Measurements from ENCODE around the gene ZNF507. TPM values are rescaled to one million over a fixed set of nuclear protein-coding genes. Genes with fewer than 3 reads are reported as not detected.

ZNF507 gene
- total RNA-seq, 2 donors from 2014 or later, result 19.0 to 37.5 TPM

DNA sequence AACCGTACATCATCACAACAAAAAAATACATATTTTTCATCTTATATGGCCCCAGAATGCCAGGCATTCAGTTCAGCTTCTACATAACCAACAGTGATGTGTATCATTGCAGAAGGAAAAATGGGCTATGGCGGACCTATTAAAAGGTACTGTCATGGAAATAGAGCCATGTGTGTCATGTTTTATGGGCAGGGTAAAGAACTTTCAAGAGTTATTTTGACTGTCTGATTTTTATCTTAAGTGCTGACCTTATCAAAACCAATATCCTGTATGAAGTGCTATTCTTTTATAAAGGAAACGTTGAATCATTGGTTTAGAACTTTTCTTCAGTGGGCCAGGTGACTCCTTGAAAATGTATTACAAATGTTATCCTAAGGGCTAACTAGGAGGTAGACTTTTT, 9.9 kb downstream of the ZNF507 start:
- Histone ChIP-seq H3K9me3 (no peaks in the 10 kb centered on the region), H3K4me1 (replicated peaks) (peaks cover 25% of the 10 kb centered on the region), H3K36me3 (no peaks in the 10 kb centered on the region), H3K27ac (peak overlapping the region in 1 of 2 donors; percentile 90), H3K27me3 (replicated peaks; ENCODE audit: insufficient read depth) (no peaks in the 10 kb centered on the region), H3K4me3 (no peak overlapping the region)
- TF ChIP-seq POLR2AphosphoS5 (IDR thresholded peaks at IDR 0.05) (no peak), POLR2A (IDR thresholded peaks at IDR 0.05) (no peak)
- TF ChIP-seq, protein P1, sequence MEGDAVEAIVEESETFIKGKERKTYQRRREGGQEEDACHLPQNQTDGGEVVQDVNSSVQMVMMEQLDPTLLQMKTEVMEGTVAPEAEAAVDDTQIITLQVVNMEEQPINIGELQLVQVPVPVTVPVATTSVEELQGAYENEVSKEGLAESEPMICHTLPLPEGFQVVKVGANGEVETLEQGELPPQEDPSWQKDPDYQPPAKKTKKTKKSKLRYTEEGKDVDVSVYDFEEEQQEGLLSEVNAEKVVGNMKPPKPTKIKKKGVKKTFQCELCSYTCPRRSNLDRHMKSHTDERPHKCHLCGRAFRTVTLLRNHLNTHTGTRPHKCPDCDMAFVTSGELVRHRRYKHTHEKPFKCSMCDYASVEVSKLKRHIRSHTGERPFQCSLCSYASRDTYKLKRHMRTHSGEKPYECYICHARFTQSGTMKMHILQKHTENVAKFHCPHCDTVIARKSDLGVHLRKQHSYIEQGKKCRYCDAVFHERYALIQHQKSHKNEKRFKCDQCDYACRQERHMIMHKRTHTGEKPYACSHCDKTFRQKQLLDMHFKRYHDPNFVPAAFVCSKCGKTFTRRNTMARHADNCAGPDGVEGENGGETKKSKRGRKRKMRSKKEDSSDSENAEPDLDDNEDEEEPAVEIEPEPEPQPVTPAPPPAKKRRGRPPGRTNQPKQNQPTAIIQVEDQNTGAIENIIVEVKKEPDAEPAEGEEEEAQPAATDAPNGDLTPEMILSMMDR (IDR thresholded peaks at IDR 0.05), result no peak
- 70% methylated on average over 3 of the region's 3 CpGs for WGBS
- intact Hi-C loops (cut with DNase I), result no loop called here
- DNase-seq (ENCODE audit: low spot score), result no peak

DNA sequence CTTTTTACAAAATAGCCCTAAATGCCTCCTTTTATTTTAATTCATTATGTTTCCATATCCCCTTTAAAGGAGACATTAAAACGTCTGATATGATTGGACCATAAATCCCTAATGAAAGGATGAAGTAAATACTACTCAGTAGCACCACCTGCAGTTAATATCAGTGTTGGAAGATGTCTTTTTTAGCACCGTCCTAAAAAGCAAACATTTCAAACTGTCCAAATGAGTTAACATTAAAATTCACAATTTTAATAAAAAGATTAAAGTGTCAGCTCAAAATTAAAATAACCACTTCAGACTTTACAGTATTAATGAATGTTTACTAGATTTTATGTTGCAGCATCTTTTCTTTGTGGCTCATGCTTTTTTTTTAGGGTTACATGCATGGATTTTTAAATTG, 12.3 kb downstream of the ZNF507 start:
- H3K4me3 ChIP-seq, result no peak overlapping the region
- H3K9me3 ChIP-seq, result no peaks in the 10 kb centered on the region
- 13% methylated on average over 2 of the region's 2 CpGs for WGBS
- peak overlapping the region in 1 of 2 donors; percentile 90 for H3K27ac ChIP-seq
- intact Hi-C loops (cut with DNase I), result no loop called here
- DNase-seq (ENCODE audit: low spot score), result no peak
- TF ChIP-seq POLR2AphosphoS5 (IDR thresholded peaks at IDR 0.05), result no peak
- TF ChIP-seq, protein P1 (IDR thresholded peaks at IDR 0.05), result peak in 2 of 4 experiments; percentile 16 to 33
- peaks cover 14% of the 10 kb centered on the region for H3K4me1 ChIP-seq (replicated peaks)
- H3K27me3 ChIP-seq (replicated peaks; ENCODE audit: insufficient read depth), result no peaks in the 10 kb centered on the region
- H3K36me3 ChIP-seq, result no peaks in the 10 kb centered on the region

DNA sequence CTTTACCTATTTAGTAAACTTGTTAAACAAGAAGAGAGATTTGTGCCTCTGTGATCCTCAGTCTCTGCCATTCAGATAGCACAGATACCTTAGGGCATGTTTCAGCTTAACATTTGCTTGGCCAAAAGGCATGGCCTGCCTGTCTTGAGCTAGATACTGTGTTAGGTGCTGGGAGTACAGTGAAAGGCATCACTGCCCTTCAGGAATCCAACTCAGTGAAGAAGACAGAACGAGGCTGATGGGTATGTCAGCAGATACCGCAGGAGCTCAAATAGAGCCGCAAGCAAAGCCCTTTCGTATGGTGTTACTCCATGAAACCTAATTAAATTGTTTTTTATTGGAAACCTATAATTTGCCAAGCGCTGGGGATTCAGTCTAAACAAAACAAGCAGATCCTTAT, 12.9 kb downstream of the ZNF507 start:
- no peaks in the 10 kb centered on the region for H3K36me3 ChIP-seq
- H3K4me3 ChIP-seq, result no peak overlapping the region
- peak overlapping the region; percentile 61 to 90 for H3K27ac ChIP-seq

DNA sequence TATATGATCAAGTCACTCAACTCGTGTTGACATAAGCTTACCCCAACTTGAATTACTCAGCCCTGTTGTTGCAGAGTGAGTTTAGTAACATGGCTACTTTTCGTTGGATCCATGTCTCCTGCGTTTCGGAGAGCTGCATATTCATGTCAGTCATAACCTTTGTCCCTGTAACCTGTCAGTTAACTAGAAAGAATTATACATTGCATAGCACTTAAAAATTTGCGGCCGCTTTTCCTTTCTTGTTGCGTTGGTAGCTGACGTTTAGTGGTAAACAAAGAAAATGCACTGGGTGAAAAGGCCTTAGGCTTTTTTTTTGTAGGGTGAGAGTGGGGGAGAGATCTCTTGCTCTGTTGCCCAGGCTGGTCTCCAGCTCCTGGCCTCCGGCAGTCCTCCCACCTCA, 14.2 kb downstream of the ZNF507 start:
- TF ChIP-seq, protein P1 (IDR thresholded peaks at IDR 0.05), result no peak
- TF ChIP-seq POLR2A (IDR thresholded peaks at IDR 0.05) (no peak), POLR2AphosphoS5 (IDR thresholded peaks at IDR 0.05) (no peak)
- 77% methylated on average over 9 of the region's 9 CpGs for WGBS
- peak overlapping the region; percentile 61 to 90 for H3K27ac ChIP-seq
- H3K9me3 ChIP-seq, result no peaks in the 10 kb centered on the region
- H3K27me3 ChIP-seq (replicated peaks; ENCODE audit: insufficient read depth), result no peaks in the 10 kb centered on the region
- no peak overlapping the region for H3K4me3 ChIP-seq
- H3K36me3 ChIP-seq, result no peaks in the 10 kb centered on the region
- peaks cover 27% of the 10 kb centered on the region for H3K4me1 ChIP-seq (replicated peaks)
- intact Hi-C loops (cut with DNase I), result no loop called here
- DNase-seq (ENCODE audit: low spot score), result no peak

More for the DNA sequence above, 12.9 kb downstream of the ZNF507 start:
- 66% methylated on average over 5 of the region's 5 CpGs for whole genome bisulfite sequencing
- TF ChIP-seq, protein P1 (IDR thresholded peaks at IDR 0.05), result no peak
- Histone ChIP-seq H3K27me3 (replicated peaks; ENCODE audit: insufficient read depth) (no peaks in the 10 kb centered on the region), H3K9me3 (no peaks in the 10 kb centered on the region), H3K4me1 (replicated peaks) (peaks cover 17% of the 10 kb centered on the region)
- DNase-seq (ENCODE audit: low spot score), result no peak
- intact Hi-C loops (cut with DNase I), result no loop called here

- H3K27ac ChIP-seq, result peak overlapping the region; percentile 87 to 90
- H3K9me3 ChIP-seq, result no peaks in the 10 kb centered on the region
- peak; percentile 51 for TF ChIP-seq POLR2AphosphoS5 (IDR thresholded peaks at IDR 0.05)
- TF ChIP-seq, protein P1 (IDR thresholded peaks at IDR 0.05), result no peak
These were observed 16.3 kb downstream of the ZNF507 start for GRCh38 chr19:32361574-32362317.

More at GRCh38 chr19:32361574-32362317, 16.3 kb downstream of the ZNF507 start:
- Histone ChIP-seq H3K4me3 (no peak overlapping the region), H3K36me3 (no peaks in the 10 kb centered on the region), H3K27me3 (replicated peaks; ENCODE audit: insufficient read depth) (no peaks in the 10 kb centered on the region), H3K4me1 (replicated peaks) (peaks cover 21% of the 10 kb centered on the region)
- DNase-seq (ENCODE audit: low spot score), result no peak
- intact Hi-C loops (cut with DNase I), result no loop called here
- WGBS, result 91% methylated on average over 9 of the region's 9 CpGs
